ENCODE data around the gene RHOG.

GRCh38 chr11:3876613-3877012 is 35.9 kb upstream of the RHOG start:
- TF ChIP-seq POLR2A (IDR thresholded peaks at IDR 0.05; ENCODE audit: low read depth, low read length) = no peak
- no peak for TF ChIP-seq POLR2AphosphoS5 (IDR thresholded peaks at IDR 0.05; ENCODE audit: low read depth, low read length)
- TF ChIP-seq SPI1 (IDR thresholded peaks at IDR 0.05; ENCODE audit: low read depth, low read length) = no peak

Measured in GM12891 (cell line).